HG02973 (cell line): ENCODE data around the gene GAL3ST2.
"Not testable (repeated sequence)": the region's sequence is repeated elsewhere in the genome, so short reads cannot be mapped to it uniquely, and the experiment has no call there.

Source experiments
- ATAC-seq: cut with Tn5 transposase; IDR thresholded peaks from one replicate; pipeline ENCODE4 v1.9.1; 2021; ENCODE audit warnings: moderate library complexity; ENCODE audit not compliant: unreplicated experiment

Gene GAL3ST2

DNA sequence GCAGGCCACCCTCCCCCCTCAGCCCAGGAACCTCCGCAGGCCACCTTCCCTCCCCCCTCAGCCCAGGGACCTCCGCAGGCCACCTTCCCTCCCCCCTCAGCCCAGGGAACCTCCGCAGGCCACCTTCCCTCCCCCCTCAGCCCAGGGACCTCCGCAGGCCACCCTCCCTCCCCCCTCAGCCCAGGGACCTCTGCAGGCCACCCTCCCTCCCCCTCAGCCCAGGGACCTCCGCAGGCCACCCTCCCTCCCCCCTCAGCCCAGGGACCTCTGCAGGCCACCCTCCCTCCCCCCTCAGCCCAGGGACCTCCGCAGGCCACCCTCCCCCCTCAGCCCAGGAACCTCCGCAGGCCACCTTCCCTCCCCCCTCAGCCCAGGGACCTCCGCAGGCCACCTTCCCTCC, 29.6 kb downstream of the GAL3ST2 start:
- not testable (repeated sequence) for ATAC-seq

DNA sequence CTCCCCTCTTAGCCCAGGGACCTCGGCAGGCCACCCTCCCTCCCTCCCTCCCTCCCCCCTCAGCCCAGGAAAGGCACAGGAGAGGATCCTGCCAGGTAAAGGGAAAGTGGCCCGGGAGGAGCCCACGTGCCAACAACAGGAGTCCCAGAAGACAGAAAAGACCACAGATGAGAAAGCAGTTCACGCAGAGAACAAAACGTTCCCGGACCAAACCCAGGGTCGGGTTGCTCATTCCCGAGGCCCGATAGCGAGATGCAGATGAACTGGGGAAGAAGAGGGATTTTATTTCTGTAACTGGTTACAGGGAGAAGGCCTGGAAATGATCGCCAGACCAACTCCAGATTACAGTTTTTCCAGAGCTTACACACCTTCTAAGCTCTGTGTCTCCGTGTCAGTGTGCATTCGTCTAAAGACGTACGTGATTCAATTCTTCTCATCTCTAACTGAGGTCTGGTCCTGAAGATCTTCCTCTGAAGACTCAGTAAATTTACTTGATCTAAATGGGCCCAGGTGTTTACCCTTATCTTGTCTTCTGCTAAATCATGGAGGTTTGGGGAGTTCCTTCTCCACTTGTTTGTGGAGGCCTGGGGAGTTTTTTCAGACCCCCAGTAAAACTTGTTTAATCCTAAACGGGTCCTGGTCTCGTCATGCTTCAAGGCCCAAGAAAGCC, 31.6 kb downstream of the GAL3ST2 start:
- no peak for ATAC-seq

DNA sequence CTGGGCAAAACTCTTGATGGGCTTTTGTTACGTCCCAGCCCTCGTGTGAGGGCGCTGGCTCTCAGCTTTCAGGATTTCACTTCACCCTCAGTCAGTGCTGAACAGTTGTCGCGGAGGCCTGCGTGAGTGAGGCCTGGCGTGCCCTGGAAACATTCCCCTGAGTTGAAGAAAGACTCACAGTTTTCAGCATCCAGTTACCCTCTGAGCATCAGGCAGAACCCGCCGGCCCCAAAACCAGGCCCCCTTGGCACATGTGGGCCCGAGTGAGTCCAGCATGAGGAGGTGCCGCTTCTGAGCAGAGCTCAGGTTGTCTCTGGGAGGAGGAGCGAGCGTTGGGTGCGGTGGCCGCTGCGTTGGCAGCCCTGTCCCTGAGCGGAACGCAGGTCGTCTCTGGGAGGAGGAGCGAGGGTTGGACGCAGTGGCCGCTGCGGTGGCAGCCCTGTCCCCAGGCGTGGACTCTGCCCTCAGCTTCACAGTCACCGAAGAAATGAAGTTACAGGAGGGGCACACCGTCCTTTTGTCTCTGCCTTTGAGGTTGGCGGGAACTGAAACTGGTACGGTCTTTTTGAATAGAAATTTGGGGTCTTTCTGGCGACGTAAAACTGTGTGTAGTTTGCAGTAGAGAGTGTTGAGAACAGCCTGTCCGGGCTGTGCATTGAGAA, 32.2 kb downstream of the GAL3ST2 start, which contains the start of gene NEU4:
TSS of gene NEU4 (plus strand) at position 473 of the 662 bp plus-strand sequence. CDS start 5,292 bp downstream, outside the sequence.
- no peak for ATAC-seq

DNA sequence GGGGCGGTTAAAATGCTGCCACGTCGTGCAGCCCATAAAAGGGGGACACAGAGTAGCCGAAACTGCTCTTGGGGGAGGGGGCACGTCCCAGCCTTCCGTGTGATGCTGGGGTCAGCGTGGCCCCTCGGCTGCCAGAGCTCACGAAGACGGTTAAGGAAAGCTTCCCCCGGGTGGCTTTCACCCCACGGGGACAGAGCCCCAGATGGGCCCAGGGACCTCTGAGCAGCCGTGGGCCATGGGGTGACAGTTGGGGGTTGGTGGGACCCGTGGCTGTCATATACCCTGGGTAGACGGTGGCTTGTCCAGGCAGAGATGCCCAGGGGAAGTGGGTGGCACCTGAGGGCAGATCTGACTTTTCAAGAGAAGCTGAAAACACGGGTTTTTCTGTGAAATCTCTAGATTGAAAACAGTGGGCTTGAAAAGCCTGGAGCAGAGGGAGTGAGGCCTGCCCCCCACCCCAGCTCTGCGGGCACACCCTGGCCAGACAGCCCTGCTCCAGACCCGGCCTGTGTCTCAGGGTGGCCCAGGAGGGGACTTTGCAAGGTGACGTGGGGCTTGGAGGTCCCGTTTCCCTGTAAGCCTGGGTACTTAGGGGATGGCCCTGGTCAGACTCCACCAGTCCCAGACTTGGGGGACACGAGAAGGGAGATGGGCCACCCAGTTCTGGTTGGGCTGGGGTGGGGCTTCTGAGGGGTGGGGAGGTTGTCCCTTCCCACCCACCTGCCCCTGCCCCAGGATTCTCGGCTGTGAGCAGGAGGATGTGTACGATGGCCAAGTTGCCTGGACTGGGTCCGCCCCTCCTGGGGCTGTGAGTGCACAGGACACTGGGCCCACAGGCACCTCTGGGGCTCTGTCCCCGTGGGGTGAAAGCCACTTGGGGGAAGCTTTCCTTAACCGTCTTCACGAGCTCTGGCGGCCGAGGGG, 33.0 kb downstream of the GAL3ST2 start:
- no peak for ATAC-seq

DNA sequence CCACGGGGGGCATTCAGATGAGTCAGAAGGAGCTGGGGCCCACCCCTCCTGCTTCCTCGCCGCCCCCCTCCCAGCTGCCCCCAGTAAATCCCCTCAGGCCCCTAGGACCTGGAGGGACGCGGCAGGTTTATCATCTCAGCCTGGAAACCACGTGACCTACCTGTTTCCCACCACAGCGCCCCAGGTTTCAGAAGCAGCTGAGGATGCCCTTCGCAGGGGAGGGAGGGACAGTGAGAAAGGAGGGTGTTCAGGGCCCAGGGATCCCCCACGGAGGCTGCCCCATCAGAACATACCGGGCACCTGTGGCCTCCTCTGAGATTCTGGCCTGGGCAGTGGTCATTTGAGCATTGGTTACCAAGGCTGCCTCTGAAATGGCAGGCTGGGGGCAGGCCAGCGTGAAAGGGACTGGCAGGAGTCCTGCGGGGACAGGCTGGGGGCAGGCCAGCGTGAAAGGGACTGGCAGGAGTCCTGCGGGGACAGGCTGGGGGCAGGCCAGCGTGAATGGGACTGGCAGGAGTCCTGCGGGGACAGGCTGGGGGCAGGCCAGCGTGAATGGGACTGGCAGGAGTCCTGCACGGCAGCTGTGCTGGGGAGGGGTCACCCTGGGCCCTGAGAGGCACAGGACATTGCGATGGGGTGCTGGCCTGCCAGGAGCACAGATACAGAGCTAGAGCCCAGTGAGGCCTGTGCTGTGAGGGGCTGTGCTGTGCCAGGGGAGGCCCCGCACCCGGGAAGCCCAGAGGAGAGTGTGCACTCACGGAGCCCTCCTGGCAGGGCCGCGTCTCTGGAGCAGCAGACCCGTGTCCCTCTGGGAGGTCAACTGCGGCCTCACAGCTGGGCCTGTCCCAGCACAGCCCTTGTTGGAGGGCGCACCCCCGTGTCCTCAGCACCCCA, 33.9 kb downstream of the GAL3ST2 start:
- ATAC-seq = no peak

DNA sequence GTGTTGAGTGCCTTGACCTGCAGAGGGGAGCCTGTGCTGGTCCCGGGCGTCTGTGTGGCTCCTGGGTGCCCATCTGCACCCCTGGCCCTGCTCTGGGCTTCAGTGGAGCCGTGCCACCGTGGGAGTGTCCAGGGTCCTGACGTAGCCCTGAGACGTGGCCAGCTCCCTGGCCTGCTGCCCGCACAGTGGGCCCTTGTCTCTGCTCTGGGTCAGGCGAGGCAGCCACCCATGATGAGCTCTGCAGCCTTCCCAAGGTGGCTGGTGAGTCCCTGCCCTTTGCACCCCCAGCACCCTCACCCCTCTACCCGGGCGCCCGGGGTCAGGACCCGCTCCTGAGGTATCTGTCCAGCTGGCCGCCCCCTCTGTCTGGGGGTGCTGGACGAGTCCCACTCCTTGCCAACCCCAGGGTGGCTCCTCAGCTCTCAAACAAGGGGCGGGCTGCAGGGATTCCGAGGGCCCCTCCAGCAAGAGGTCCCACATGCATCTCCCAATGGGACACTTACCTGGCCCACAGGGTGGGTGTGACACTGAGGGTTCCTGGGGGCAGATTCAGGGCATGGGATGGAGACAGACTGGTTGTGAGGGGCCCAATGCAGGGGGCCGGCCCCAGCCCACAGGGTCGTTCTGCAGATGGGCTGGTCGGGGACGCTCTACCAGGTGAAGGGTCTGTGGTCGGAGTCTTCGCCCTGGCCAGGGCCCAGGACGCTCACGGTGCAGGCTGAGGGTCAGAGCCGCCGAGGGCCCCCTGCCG, 34.8 kb downstream of the GAL3ST2 start:
- no peak for ATAC-seq

DNA sequence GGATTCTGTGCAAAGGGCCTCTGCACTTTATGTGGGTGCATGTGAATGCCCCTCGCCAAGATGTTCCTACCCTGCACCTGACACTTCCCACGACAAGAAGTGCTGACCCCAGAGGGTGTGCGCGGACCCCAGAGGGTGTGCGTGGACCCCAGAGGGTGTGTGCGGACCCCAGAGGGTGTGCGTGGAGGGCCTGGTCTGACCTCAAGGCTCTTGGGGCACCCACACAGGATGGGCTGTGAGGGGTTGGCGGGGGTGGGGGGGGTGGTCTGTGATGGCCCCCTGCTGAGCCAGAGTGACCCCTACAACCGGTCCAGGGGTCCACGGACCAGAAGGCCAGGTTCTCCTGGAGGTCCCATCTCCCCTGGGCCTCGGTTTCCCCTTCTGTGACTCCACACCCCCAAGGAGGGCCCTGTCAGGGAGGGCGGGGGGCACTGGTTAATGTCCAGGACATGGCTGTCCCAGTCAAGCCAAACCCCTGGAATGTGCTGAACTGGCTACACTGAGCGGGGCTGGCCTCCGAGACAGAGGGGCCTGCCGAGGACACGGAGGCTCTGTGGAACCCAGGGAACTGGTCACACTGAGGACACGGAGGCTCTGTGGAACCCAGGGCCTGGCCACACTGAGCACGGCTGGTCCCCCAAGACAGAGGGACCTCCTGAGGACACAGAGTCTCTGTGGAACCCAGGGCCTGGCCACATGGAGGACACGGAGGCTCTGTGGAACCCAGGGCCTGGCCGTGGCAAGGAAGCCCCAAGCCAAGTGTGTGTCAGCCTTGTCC, 35.5 kb downstream of the GAL3ST2 start:
- no peak for ATAC-seq

DNA sequence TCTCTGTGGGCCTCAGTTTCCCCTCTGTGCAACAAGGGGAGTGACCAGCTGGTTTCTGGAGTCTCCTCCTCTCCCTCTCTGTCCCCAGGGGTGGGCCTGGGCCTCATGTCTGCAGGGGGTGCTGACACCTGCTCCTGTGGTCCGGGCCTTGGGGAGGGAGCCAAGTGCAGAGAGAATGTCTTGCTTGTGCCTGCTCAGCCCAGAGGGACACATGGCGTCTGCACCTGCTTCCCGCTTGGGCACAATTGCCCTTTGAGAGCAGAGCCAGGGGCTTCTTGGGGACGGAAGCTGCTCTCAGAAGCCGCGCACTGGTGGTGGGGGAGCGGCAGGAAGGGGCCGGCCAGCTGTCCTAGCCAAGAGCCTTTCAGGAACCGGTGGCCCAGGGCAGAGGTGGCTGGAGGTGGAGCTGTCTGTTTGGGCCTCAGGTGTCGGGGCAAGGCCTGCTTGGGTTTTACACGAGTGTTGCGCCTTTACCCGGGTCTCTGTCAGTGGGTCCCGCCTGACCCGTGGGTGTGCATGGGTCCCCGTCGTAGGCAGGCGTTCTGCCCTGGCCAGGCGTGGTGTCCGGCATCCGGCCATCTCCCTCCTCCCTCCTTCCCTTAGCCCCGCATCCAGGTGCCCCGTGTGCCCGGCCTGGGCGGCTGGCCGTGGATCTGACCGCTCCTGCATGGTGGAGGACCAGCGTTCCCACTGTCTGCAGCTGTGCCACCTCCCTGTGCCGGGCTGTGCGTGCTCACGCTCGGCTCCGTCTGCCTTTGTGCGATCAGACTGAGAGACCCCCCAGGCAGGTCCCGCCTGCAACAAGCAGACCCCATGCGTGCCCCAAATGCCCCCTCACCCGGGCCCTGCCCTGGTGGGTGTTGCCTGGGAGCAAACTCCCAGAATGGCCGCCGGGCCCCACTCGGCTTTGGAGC, 36.4 kb downstream of the GAL3ST2 start:
- no peak for ATAC-seq

DNA sequence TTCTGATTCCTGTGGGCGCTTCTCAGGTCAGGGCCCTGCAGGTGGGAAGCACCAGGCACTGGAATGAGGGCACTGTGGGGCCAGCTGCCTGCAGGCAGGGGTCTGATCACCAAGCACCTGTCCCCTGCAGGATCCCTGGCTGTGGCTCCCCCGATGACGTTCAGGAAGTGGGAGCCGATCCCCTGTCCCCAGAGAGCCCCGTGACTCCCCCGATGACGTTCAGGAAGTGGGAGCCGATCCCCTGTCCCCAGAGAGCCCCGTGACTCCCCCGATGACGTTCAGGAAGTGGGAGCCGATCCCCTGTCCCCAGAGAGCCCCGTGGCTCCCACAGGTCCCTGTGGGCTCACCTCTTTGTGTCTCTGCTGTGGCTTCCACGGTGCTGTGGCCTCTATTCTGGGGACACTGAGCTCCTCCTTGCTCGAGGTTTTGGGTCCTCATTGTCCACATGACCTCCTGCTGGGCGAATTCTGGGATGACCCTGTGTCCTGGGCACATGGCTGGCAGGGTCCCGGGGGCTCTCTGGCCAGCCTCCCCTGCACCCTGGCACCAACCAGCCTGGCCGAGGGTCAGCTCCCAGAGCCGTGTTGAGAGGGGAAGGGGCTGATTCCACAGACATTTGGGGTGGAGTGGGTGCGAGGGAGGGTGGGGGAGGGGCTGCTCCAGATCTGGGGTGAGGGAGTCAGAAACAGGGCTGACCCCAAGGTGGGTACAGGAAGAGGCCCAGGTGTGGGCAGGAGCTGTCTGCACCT, 37.2 kb downstream of the GAL3ST2 start:
- ATAC-seq = no peak

DNA sequence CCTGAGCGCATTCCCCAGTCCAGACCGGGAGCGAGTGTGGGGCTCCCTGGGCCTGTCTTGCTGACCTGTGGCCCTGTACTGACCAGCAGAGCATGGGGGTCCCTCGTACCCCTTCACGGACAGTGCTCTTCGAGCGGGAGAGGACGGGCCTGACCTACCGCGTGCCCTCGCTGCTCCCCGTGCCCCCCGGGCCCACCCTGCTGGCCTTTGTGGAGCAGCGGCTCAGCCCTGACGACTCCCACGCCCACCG, 37.7 kb downstream of the GAL3ST2 start:
- no peak for ATAC-seq

DNA sequence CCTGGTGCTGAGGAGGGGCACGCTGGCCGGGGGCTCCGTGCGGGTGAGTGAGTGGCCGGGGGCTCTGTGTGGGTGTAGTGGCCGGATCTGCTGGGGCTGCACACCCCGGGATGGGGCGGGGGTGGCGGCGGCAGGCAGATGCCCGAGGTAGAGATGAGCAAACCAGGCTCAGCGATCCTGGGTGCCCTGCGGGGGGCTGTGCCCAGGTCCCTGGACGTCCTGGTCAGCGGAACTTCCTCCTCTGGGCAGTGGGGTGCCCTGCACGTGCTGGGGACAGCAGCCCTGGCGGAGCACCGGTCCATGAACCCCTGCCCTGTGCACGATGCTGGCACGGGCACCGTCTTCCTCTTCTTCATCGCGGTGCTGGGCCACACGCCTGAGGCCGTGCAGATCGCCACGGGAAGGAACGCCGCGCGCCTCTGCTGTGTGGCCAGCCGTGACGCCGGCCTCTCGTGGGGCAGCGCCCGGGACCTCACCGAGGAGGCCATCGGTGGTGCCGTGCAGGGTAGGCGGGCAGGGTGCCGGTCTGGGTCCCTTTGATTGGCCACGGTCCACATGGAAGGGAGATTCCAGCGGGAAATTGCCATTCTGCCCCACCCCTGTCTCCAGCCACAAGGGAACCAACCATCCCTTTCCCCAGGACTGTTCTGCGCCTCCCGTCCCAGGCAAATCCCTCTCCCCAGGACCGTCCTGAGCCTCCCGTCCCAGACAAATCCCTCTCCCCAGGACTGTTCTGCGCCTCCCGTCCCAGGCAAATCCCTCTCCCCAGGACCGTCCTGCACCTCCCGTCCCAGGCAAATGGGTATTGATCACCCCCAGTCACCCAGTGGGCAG, 38.2 kb downstream of the GAL3ST2 start:
- ATAC-seq = no peak

DNA sequence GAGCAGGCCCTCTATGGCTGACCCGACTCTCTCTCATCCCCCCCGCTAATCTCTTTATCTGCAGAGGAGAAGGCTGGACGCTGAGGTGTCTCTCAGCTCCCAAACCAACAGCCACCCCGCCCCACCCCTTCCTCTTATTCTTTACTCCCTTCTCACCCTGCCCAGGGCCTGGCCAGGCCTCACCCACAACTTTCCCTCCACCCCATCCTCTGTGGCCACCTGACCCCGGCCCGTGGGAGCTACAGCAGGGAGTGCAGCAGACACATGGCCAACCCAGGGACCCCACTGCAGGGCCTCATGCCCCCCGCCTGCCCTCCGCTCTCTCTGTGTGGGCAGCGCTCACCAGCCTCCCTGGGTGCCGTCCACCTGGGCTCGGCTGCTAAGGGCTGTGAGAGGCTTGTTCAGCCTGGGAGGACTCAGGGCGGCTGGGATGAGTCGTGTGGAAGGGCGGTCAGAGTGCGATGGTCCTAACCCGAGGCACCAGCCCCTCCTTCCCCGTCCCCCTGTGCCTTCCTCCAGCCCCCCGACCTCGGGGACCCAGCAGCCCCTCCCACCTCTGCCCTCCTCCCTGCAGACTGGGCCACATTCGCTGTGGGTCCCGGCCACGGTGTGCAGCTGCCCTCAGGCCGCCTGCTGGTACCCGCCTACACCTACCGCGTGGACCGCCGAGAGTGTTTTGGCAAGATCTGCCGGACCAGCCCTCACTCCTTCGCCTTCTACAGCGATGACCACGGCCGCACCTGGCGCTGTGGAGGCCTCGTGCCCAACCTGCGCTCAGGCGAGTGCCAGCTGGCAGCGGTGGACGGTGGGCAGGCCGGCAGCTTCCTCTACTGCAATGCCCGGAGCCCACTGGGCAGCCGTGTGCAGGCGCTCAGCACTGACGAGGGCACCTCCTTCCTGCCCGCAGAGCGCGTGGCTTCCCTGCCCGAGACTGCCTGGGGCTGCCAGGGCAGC, 39.1 kb downstream of the GAL3ST2 start:
- ATAC-seq = no peak

DNA sequence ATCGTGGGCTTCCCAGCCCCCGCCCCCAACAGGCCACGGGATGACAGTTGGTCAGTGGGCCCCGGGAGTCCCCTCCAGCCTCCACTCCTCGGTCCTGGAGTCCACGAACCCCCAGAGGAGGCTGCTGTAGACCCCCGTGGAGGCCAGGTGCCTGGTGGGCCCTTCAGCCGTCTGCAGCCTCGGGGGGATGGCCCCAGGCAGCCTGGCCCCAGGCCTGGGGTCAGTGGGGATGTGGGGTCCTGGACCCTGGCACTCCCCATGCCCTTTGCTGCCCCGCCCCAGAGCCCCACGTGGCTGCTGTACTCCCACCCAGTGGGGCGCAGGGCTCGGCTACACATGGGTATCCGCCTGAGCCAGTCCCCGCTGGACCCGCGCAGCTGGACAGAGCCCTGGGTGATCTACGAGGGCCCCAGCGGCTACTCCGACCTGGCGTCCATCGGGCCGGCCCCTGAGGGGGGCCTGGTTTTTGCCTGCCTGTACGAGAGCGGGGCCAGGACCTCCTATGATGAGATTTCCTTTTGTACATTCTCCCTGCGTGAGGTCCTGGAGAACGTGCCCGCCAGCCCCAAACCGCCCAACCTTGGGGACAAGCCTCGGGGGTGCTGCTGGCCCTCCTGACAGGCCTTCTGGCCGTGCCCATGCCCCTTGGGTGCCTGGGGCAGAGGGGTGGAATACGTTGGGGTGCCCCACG, 40.0 kb downstream of the GAL3ST2 start:
- no peak for ATAC-seq

DNA sequence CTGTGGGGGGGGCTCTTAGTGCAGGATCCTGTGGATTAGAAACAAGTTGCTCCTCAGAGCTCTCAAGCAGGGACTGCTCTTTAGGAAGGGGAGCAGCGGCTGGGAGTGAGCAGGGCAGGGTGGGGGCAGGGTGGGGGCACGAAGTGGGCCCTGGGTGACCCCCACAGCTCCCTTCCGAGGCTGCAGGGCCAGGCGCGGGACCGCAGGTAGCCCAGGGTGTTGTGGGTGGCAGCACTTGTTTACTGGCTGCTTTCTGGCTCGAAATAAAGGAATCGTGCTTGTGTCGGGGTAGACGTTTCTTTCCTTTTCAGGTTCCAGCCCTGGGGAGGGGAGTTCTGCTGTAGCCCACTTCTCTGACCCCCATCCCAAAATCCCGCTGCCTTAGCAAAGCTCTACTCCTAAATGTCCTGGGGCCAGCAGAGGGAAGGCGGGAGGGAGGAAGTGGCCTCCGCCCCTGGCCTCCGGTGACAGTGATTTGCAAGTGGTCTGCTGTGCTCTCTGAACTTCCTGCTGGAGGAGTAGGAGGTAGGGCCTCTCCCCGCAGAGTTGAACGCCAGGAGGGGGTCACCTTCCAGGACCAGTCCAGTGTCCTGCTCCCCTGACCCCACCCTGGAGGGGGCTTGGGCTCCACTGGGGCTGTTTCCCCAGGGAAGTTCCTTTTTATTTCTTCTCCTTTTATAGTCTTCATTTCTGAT, 40.7 kb downstream of the GAL3ST2 start:
- ATAC-seq = no peak
